ENCODE results near the gene CTRL. TPM values are rescaled to one million over a fixed set of nuclear protein-coding genes. Genes with fewer than 3 reads are reported as not detected.

CTRL gene
- polyA plus RNA-seq, 1 of the 3 experiments (the other 2 are of a cell fraction), result 1.9 TPM

- DNase-seq, result no peak
- TF ChIP-seq RFX5 (IDR thresholded peaks at IDR 0.05; ENCODE audit: low read length), result no peak
- no peak for TF ChIP-seq FOXJ3 (CRISPR knock-in tag; IDR thresholded peaks at IDR 0.05)
- TF ChIP-seq NFIC (IDR thresholded peaks at IDR 0.05; ENCODE audit: borderline replicate concordance), result no peak
- no peak for TF ChIP-seq USF1 (IDR thresholded peaks at IDR 0.05; ENCODE audit: borderline replicate concordance, low read depth)
- TF ChIP-seq RAD21 (IDR thresholded peaks at IDR 0.05; ENCODE audit: low read length), result no peak
- no peak for TF ChIP-seq MAX (IDR thresholded peaks at IDR 0.05; ENCODE audit: low read depth)
- TF ChIP-seq NRF1 (IDR thresholded peaks at IDR 0.05; ENCODE audit: low read depth, low read length), result no peak
- TF ChIP-seq FOXM1 (IDR thresholded peaks at IDR 0.05; ENCODE audit: low read depth), result no peak
- TF ChIP-seq SMC3 (IDR thresholded peaks at IDR 0.05; ENCODE audit: low read depth, low read length), result no peak
- no peak for TF ChIP-seq TCF12 (IDR thresholded peaks at IDR 0.05)
- TF ChIP-seq GABPA (IDR thresholded peaks at IDR 0.05; ENCODE audit: low read depth), result no peak
- TF ChIP-seq GATA2 (CRISPR knock-in tag; IDR thresholded peaks at IDR 0.05), result no peak
- TF ChIP-seq SIN3A (IDR thresholded peaks at IDR 0.05; ENCODE audit: borderline replicate concordance, low read depth, low read length), result no peak
- no peaks in the 10 kb centered on the region for H3F3A ChIP-seq (replicated peaks; ENCODE audit: insufficient read depth)
- no peak overlapping the region for H3K4me2 ChIP-seq
- no peaks in the 10 kb centered on the region for H3K9me3 ChIP-seq
- ChIA-PET CTCF (interaction anchor here (0.8 to 28.1 kb wide), 6 partner anchors 11 to 410 kb away, joined by 3 to 564 read pairs (median 15); partner anchors contain the start of genes EDC4, NRN1L and PSKH1), POLR2A (no interaction called here)
- H4K20me1 ChIP-seq (ENCODE audit: insufficient read depth), result peaks cover 13% of the 10 kb centered on the region
- H3K27ac ChIP-seq (ENCODE audit: low read depth in 2 of 2, low read length in 1 of 2), result no peak overlapping the region
- no peak overlapping the region for H3K4me3 ChIP-seq (ENCODE audit: low read depth in 2 of 2, low read length in 1 of 2)
- H3K27me3 ChIP-seq (ENCODE audit: insufficient read depth), result no peaks in the 10 kb centered on the region
- no peaks in the 10 kb centered on the region for H3K79me2 ChIP-seq (ENCODE audit: insufficient read depth)
- peaks cover 5 to 17% of the 10 kb centered on the region in 2 experiments; a peak in 2 of 4 replicates for H3K4me1 ChIP-seq (ENCODE audit: control insufficient read depth in 1 of 2, insufficient read depth in 2 of 2, low read depth in 1 of 2, low read length in 1 of 2)
- 96% methylated on average over 15 of the region's 17 CpGs for WGBS (ENCODE audit: low lambda C conversion rate)
- H3K9me2 ChIP-seq, result no peaks in the 10 kb centered on the region
- H2AFZ ChIP-seq (ENCODE audit: low read depth), result no peak overlapping the region
- H3K9ac ChIP-seq, result no peak overlapping the region
- H3K36me3 ChIP-seq (replicated peaks in 1 of 2; ENCODE audit: control insufficient read depth in 1 of 2, insufficient read depth in 2 of 2, low read length in 1 of 2), result peaks cover 0 to 34% of the 10 kb centered on the region in 2 experiments
These were observed 917 bp downstream of the CTRL start for GRCh38 chr16:67930678-67931211.

- H4K20me1 ChIP-seq (ENCODE audit: insufficient read depth), result peaks cover 13% of the 10 kb centered on the region
- whole genome bisulfite sequencing (ENCODE audit: low lambda C conversion rate), result 95% methylated on average over 7 of the region's 14 CpGs
- peaks cover 5 to 16% of the 10 kb centered on the region in 2 experiments; a peak in 2 of 4 replicates for H3K4me1 ChIP-seq (ENCODE audit: control insufficient read depth in 1 of 2, insufficient read depth in 2 of 2, low read depth in 1 of 2, low read length in 1 of 2)
- no peak overlapping the region for H3K4me3 ChIP-seq (ENCODE audit: low read depth in 2 of 2, low read length in 1 of 2)
- no peaks in the 10 kb centered on the region for H3K27me3 ChIP-seq (ENCODE audit: insufficient read depth)
- H3F3A ChIP-seq (replicated peaks; ENCODE audit: insufficient read depth), result no peaks in the 10 kb centered on the region
- no peak overlapping the region for H3K4me2 ChIP-seq
- no peak for TF ChIP-seq TEAD4 (IDR thresholded peaks at IDR 0.05; ENCODE audit: borderline replicate concordance, insufficient read depth)
- peaks cover 0 to 36% of the 10 kb centered on the region in 2 experiments for H3K36me3 ChIP-seq (replicated peaks in 1 of 2; ENCODE audit: control insufficient read depth in 1 of 2, insufficient read depth in 2 of 2, low read length in 1 of 2)
- no peaks in the 10 kb centered on the region for H3K9me3 ChIP-seq
- DNase-seq, result no peak
- no peaks in the 10 kb centered on the region for H3K79me2 ChIP-seq (ENCODE audit: insufficient read depth)
- H2AFZ ChIP-seq (ENCODE audit: low read depth), result no peak overlapping the region
- POLR2A ChIA-PET, result no interaction called here
- no peaks in the 10 kb centered on the region for H3K9me2 ChIP-seq
- H3K27ac ChIP-seq (ENCODE audit: low read depth in 2 of 2, low read length in 1 of 2), result no peak overlapping the region
- CTCF ChIA-PET, result interaction anchor here (1.5 to 28.1 kb wide), 5 partner anchors 11 to 114 kb away, joined by 3 to 564 read pairs (median 18); partner anchors contain the start of genes EDC4, NRN1L and PSKH1
- H3K9ac ChIP-seq, result no peak overlapping the region
These were observed 1.5 kb downstream of the CTRL start for GRCh38 chr16:67930191-67930590.

All from SK-N-SH (cell line).